GM21528 (cell line): ENCODE data around the gene PIN1.
A peak's percentile ranks its signal among the peaks of the same experiment; 100 is the strongest.
"Not testable (repeated sequence)": the region's sequence is repeated elsewhere in the genome, so short reads cannot be mapped to it uniquely, and the experiment has no call there.

Source experiments
- ATAC-seq: cut with Tn5 transposase; IDR thresholded peaks from one replicate; pipeline ENCODE4 v1.9.1; 2021; ENCODE audit warnings: mild to moderate bottlenecking, moderate library complexity; ENCODE audit not compliant: unreplicated experiment, low FRiP score

PIN1 gene

DNA sequence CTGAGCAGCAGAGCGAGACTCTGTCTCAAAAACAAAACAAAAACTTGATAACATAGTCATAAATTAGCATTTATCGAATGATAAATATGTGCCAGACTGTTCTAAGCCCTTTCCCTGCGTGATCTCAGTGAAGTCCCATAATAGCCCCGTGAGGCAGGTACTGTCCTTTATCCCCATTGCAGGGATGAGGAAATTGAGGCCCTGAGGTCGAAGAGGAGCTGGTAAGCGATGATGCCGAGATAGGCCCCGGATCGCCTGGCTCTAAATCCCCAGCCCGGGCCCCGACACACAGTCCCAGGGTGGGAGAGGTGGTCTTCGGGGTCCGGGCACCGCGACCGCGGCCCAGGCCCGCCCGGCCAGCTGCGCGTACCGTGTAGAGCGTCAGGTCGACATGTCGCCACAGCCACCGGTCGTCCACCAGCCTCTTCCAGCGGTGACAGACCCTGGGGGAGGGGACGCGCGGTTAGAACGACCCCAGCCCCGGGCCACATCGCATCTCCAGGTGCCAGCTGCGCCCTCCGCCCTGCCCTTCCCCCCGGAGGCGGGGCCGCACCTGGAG, 16.9 kb upstream of the PIN1 start:
- ATAC-seq, result no peak

DNA sequence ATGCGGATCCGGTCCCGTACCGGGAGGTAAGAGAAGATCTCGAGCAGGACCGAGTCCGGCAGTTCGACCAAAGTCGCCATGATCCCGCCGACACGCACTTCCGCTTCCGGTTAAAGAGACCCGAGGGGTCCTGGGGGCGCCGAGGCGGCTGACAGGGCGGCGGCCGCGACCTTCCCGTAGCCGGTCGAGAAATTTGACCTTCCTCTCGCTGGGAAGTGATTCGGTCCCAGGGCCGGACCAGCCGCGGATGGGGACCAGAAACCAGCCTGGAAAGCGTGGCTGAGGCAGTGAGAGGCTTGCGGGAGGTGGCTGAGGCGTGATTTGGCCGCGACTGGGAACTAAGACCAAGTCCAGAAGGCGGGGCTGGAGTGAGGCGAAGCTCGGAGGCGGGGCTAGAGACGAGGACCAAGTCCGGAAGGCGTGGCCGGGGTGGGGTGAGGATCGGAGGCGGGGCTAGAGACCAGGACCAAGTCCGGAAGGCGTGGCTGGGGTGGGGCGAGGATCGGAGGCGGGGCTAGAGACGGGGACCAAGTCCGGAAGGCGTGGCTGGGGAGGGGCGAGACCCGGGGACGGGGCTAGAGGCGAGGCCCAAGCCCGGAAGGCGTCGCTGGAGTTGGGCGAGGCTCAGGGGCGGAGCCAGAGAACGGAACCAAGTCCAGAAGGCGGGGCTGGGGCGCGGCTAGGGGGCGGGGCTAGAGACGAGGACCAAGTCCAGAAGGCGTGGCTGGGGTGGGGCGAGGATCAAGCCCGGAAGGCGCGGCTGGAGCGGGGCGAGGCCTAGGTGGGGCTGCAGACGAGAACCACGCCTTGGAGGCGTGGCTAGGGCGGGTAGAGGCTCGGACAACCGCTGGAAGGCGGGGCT, 16.2 kb upstream of the PIN1 start, which contains the start of gene FBXL12:
FBXL12 (minus strand) TSS at position 346 of the 862 bp plus-strand sequence; CDS start at position 80, 266 bp downstream.
- peak; percentile 86 for ATAC-seq

DNA sequence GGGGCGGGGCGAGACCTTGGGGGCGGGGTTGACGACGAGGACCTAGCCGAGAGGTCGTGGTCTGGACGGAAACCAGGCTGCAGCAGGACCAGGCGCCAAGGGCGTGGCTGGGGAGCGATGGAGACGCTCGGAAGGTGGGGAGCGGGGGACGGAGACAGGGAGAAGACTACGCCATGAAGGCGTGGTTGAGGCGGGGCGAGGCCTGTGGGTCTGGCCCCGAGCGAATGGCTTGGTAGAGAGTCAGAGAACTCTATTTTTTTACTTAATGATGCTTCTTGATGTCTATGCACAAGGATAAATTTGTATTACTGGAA, 15.6 kb upstream of the PIN1 start:
- no peak for ATAC-seq

DNA sequence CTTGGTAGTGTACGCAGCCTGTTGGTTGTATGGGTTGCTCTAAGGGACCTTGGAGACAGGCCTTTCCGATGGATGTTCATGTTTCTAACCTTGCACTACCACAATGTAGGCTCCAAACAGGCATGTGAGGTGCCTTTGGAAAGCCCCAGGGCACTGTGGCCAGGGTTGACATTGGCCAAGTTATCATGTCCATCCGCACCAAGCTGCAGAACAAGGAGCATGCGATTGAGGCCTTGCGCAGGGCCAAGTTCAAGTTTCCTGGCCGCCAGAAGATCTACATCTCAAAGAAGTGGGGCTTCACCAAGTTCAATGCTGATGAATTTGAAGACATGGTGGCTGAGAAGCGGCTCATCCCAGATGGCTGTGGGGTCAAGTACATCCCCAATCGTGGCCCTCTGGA, 15.1 kb upstream of the PIN1 start:
- not testable (repeated sequence) for ATAC-seq

DNA sequence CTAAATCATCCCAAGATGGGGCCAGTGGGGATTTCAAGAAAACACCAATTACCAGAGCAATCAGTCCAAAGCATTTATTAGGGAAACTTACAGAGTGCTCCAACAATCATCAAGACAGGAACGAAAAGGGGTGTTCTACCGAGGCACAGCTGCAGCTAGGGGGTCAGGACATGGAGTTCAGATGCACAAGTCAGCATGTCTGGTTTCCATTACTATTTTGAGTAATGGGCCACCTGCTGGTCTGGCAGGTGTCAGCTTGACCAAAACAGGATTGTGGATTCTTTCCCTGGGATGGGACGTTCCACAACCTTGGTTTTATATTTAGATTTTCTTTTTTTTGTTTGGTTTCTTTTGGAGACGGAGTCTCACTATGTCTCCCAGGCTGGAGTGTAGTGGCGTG, 11.3 kb upstream of the PIN1 start:
- no peak for ATAC-seq

DNA sequence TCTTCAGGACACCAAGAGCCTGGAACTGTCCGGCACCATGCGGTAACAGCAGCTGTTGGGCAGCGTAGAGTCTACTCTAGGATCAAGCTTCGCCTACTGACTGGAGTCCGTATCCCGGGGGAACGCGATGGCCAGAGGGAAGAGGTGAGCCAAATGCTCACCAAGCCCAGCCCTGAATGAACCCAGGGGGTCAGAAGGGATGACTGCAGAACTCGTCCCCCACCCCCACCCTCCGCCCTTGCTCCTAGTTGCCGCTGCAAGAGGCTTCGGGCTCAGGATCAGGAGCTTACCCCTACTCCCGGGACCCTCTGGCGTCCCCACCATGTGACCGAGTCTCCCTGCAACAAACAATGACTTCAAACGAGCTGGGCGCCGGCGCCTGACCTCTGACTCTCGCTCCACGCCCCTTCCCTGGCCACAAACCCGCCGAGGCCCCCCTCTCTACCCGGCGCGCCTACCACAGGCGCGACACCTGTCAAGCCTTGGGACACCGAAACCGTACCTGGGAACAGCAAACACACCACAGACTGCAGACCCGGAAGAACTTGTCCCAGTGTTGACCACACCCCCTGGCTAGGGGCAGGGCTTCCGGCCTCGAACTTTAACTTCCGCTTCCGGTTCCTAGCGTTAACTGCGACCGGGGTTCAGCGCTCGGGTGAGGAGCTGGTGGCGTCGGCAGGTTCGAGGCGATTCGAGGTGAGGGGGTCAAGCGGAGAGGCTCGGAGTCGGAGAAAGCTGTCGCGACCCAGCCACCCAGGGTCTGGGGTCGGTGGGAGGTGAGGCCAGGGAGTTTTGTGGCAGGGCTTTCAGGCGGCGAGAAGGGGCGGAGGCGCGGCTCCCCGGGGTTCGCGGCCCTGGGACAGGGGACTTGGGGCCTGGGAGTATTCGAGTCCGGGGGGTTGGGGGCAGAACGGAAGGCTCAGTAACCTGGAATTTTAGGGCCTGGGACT, 7.6 kb upstream of the PIN1 start, which contains the start of gene UBL5:
UBL5 (plus strand) TSS at position 630 of the 950 bp plus-strand sequence. CDS start 420 bp downstream, outside the sequence.
- ATAC-seq, result peak; percentile 88

DNA sequence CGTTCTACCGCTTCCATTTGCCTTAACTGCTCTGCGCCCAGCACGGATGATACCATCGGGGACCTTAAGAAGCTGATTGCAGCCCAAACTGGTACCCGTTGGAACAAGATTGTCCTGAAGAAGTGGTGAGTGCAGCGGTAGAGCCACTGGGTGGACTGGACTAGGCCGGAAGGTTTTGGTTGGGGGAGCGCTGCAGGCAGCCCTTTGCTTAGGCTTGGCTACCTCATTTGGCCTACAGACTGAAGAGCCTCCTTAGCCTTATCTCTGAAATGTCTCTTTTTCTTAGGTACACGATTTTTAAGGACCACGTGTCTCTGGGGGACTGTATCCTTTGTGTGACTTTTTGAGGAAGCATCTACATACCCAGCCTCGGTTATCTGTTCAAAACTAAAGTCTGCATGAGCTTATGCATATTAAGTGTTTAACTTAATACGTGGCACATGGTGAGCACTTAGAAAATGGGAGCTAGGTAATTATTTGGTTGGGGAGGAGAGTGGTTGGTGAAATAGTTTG, 6.5 kb upstream of the PIN1 start:
- no peak for ATAC-seq

DNA sequence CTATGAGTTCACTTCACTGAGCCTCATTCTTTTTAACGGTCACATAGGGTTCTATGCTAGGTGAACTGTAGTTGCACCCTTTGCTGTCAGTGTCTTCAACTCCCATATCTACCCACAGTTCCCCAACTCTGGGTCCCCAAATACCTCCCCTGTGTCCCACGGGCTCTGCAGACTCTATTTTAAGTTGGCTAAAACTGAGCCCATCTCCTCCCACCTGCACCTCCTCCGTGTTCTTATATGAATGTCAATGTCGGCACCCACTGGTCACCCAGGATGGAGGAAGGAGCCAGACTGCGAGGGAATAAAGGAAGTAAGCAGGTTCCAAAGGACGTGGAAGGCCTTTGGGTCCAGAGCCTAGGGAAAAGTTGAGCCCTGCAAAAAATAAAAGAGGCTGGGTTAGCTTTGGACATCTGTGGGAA, 802 bp upstream of the PIN1 start:
- ATAC-seq, result no peak

DNA sequence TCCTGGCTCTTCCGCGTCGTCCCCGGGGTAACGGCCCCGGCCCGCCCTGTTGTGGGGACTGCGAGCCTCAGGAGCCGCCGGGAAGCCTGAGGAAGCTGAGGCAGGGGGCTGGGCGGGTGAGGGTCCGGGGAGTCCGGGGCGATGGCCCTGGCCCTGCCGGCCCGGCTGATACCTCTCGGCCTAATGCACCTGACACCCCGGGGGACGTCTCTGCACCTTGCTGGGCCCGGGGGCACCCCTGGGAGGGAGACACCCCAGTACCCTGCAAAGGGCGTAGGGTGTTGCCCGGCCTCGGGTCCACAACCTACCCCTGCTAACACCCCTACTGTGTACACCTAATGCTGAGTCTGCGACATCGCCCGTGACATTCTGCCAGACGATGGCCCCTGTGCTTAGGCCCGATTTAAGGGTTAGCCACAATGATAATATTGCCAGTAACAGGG, 410 bp downstream of the PIN1 start:
- ATAC-seq, result peak; percentile 25

DNA sequence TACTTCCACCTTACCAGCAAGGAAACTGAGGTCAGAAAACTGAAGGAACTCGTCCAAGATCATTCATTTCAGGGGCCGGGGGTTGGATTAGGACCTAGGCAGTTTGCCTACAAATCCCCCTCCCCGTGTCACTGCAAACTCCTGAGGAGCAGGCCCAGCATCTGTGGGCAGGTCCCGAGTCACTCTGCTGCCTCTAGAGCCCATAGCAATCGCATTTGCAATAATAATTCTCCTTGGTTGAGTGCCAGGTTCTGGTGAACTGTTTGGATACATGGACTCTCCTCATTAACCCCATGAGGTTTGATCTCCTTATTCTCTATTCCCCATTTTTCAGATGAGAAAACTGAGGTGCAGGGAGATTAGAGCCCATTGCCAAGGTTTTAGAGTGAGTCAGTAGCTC, 903 bp downstream of the PIN1 start:
- no peak for ATAC-seq

DNA sequence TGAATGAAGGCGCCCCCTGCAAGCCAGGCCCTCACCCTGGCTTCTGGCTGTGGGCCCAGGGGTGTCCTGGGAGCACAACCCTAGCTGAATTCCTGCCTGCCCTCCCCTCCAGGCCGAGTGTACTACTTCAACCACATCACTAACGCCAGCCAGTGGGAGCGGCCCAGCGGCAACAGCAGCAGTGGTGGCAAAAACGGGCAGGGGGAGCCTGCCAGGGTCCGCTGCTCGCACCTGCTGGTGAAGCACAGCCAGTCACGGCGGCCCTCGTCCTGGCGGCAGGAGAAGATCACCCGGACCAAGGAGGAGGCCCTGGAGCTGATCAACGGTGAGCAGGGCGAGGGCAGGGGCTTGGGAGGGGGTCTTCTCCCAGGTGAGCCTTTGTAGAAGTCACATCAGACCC, 3.2 kb downstream of the PIN1 start:
- no peak for ATAC-seq

DNA sequence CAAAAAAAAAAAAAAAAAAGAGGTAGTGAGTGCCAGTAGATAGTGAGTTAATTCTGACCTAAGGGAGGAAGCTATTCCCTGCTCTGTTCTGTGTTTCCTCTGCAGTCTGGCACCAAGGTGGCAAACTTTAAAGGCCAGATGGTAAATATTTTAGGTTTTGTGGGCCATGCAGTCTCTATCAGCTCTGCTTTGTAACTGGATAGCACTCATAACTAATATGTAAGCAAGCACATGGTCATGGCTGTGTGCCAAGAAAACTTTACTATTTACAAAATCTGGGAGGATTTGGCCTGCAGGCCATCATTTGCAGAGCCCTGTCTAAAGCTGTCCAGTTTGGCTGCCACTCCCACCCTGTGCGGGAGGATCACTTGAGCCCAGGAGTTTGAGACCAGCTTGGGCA, 4.3 kb downstream of the PIN1 start:
- ATAC-seq, result no peak

DNA sequence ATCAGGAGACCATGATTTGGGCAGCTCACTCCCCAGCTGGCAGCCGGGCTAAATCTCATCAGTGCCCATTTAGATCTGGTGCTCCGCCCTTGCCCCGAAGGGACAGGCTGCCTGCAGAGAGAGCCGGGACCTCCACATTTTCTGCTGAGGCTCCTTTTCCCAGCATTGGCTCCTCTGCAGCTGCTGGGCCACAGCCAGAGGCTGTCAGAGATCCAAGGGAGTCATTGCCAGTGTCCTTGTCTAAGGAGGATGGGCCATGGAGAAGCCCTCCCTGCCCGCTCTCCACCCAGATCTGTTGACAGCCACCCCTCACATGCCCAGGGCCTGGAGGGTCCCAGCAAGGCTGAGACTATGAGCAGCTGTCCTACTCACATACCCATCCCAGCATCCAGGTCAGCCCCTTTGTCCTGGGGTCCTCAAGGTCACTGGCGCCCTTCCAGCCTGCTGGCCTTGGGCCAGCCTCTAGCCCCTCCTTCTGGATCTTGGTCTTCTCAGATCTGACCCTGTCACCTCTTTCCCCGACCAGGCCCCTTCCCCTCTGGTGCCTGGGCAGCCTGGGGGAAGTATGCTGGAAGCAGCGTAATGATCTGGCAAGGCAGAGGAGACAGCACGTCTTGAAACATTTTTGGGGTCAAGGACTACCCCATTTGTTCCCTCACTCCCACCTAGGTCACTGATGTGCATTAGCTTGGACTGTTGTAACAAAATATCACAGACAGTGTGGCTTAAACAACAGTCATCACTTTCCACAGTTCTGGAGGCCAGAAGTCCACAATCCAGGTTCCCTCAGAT, 7.9 kb downstream of the PIN1 start:
- ATAC-seq, result no peak

DNA sequence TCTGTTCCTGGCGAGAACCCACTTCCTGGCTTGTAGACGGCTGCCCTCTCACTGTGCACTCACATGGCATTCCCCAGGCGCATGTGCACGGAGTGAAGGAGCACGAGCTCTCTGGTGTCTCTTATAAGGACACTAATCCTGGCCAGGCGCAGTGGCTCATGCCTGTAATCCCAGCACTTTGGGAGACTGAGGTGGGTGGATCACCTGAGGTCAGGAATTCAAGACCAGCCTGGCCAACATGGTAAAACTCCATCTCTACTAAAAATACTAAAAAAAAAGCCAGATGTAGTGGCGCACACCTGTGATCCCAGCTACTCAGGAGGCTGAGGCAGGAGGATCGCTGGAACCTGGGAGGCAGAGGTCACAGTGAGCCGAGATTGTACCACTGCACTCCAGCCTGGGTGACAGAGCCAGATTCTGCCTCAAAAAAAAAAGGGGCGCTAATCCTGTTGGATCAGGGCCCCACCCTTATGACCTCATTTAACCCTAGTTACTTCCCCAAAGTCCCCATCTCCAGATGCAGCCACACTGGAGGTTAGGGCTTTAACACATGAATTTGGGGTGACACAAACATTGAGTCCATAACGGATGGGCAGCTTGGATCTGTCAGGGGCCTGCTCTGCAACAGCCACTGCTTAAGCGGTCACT, 8.6 kb downstream of the PIN1 start:
- ATAC-seq, result not testable (repeated sequence)

DNA sequence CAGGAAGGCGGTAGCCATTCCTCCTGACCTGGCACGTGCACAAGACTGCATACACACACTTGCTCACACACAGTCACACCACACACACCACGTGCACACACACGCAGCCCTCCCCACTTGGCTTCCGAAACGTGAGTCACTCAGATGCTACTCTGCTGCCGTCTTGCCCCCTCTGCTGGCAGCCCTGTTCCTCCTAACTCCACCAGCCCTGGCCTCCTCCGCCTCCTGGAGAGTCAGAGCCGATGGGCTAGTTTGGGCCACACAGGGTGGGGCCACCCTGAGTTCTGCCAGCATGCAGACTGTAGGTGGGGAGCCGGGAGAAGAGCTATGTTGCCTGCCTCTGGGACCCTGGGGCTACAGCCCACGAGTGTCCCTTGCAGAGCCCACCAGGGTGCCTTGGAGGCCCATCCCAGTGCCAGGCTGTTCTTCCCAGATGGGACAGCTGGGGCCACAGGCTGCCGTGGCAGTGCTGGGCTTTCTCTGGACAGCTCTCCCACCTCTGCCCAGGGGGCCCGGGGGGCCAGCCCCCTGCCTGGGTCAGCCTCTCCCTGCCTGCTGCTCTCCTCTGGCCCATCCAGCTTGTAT, 12.1 kb downstream of the PIN1 start:
- ATAC-seq, result no peak

DNA sequence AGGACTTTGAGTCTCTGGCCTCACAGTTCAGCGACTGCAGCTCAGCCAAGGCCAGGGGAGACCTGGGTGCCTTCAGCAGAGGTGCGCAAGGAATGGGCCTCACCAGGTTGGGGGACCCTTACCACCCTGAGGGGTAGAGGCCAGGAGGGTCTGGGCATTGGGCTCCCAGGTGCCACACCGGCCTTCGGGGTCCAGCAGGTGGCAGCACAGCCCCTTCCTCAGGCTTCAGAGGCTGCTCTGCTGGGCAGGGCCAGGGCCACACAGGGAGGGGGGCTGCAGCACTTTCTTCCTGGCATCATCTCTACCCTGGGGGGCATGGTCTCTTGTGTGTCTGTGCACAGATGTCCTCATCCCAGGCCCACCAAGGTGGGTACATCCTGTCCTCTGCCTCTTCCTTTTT, 12.9 kb downstream of the PIN1 start:
- no peak for ATAC-seq

DNA sequence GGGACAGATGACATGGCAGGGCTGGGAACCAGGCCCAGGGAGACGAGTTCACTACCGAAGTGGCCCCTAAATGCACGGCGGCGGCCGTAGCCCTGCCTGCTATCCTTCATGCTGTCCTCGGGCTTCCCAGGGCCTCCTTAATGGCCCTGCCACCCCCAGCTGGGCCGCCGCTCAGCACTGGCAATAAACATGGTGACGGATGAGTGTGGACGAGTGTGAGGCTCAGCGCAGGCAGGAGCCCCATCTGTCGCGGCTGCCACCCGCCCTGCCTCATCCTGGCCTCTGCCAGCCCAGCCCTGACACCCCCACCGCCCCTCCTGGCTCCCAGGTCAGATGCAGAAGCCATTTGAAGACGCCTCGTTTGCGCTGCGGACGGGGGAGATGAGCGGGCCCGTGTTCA, 13.6 kb downstream of the PIN1 start:
- ATAC-seq, result no peak

DNA sequence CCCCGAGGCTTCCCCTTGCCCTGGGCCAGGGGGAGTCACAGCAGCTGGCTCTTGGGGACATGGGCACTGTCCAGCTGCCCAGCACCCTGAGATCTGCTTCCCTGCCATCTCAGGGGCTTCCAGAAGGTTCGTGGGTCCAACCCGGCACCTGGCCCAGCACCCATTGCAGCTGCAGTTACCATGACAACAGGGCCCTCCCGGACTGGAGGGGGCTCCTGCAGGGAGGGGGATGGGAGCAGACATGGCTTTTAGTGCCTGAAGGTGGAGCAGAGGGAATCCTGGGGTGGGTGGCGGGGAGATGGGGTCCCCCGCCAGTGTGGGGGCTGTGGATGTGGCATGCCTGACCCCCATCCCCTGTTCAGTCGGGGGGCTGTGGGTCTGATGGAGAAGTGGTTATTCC, 14.7 kb downstream of the PIN1 start:
- ATAC-seq, result no peak
